OCI-LY7 (cell line): Measurements from ENCODE around the gene ATP2B3. TPM values are rescaled to one million over a fixed set of nuclear protein-coding genes. Genes with fewer than 3 reads are reported as not detected.

Experiments used
- BruUV-seq: library from RNA; stranded (reverse); fragments of 400-500 nt; replicated peaks from 2 replicates; lab custom pipeline; 2021; lab: Mats Ljungman, UMichigan
- CTCF ChIA-PET: fragments of 300-600 bp; sonication (Branson Sonifier 250); formaldehyde crosslinking; loops from one replicate; lab custom pipeline; 2022; ENCODE audit warnings: antibody characterized with exemption; ENCODE audit not compliant: unreplicated experiment; lab: Charles Lee
- POLR2A ChIA-PET: fragments of 300-600 bp; sonication (Branson Sonifier 250); formaldehyde crosslinking; loops from one replicate; lab custom pipeline; 2022; ENCODE audit warnings: antibody characterized with exemption; lab: Charles Lee
- DNase-seq: peaks from one replicate; pipeline ENCODE4 v3.0.0-alpha.2; 2015; ENCODE audit warnings: low spot score
- H2AFZ ChIP-seq: fragments of 200-600 bp; sonication (generic), shearing (Covaris generic); 2 replicates; pipeline ENCODE4 v1.6.1; 2014; ENCODE audit warnings: mild to moderate bottlenecking, antibody characterized with exemption, low read length, moderate library complexity
- H3K27ac ChIP-seq: fragments of 200-600 bp; sonication (generic); 2 replicates; pipeline ENCODE4 v1.5.1; 2014; ENCODE audit warnings: mixed run types, low read depth, mild to moderate bottlenecking, moderate library complexity, low read length, inconsistent platforms; ENCODE audit not compliant: poor library complexity, severe bottlenecking
- H3K36me3 ChIP-seq: fragments of 200-600 bp; sonication (generic); 2 replicates; pipeline ENCODE4 v1.6.1; 2014; ENCODE audit warnings: mild to moderate bottlenecking, antibody characterized with exemption, low read length, moderate library complexity, mixed read lengths; ENCODE audit not compliant: insufficient read depth
- H3K4me1 ChIP-seq: fragments of 200-600 bp; sonication (generic); 2 replicates; pipeline ENCODE4 v1.5.1; 2014; ENCODE audit warnings: mild to moderate bottlenecking, low read length; ENCODE audit not compliant: insufficient read depth, poor library complexity, severe bottlenecking
- H3K4me2 ChIP-seq: fragments of 200-600 bp; sonication (generic); 2 replicates; pipeline ENCODE4 v1.6.1; 2014; ENCODE audit warnings: mild to moderate bottlenecking, low read length
- H3K4me3 ChIP-seq: fragments of 200-600 bp; sonication (generic); 2 replicates; pipeline ENCODE4 v1.5.1; 2014; ENCODE audit warnings: mild to moderate bottlenecking, low read depth, low read length; ENCODE audit not compliant: poor library complexity, severe bottlenecking
- H3K79me2 ChIP-seq: fragments of 200-600 bp; sonication (generic); 2 replicates; pipeline ENCODE4 v1.6.1; 2016; ENCODE audit warnings: low read depth, mild to moderate bottlenecking, low read length, moderate library complexity, mixed read lengths; ENCODE audit not compliant: insufficient read depth
- H3K9me2 ChIP-seq: fragments of 200-600 bp; sonication (generic); 2 replicates; pipeline ENCODE4 v1.6.1; 2016; ENCODE audit warnings: mild to moderate bottlenecking, low read length, mixed read lengths; ENCODE audit not compliant: insufficient read depth
- H3K9me3 ChIP-seq: fragments of 200-600 bp; sonication (generic); 2 replicates; pipeline ENCODE4 v1.6.1; 2014; ENCODE audit warnings: mild to moderate bottlenecking, mixed run types, low read length, mixed read lengths
- H4K20me1 ChIP-seq: fragments of 200-600 bp; sonication (generic); 2 replicates; pipeline ENCODE4 v1.6.1; 2014; ENCODE audit warnings: mild to moderate bottlenecking, antibody characterized with exemption, low read length, moderate library complexity, mixed read lengths; ENCODE audit not compliant: insufficient read depth
- EZH2phosphoT487 ChIP-seq: fragments of 200-600 bp; sonication (generic); IDR thresholded peaks from 2 replicates; pipeline ENCODE4 v1.6.1; 2018; ENCODE audit warnings: low read depth, borderline replicate concordance, mild to moderate bottlenecking, mixed run types, antibody characterized with exemption, low read length, moderate library complexity, mixed read lengths
- intact Hi-C: fragments of 100-400 bp; cut with micrococcal nuclease; formaldehyde crosslinking; loops from one replicate; pipeline ENCODE4 v1.10.0; 2022; ENCODE audit not compliant: unreplicated experiment
- total RNA-seq, 2 experiments: library from RNA; depleted of rRNA in 1 of 2; stranded (reverse); fragments of >200 nt in 1 of 2; shearing (Covaris generic) in 1 of 2; gene quantifications; 2 replicates each; pipeline ENCODE4 v1.2.3, GENCODE V29; 2014 to 2022
- TF ChIP-seq, protein P1 (sequence below): fragments of 200-600 bp; sonication (generic); conservative IDR thresholded peaks from 2 replicates; pipeline ENCODE4 v1.5.1; 2014; ENCODE audit warnings: mild to moderate bottlenecking, antibody characterized with exemption, low read length, moderate library complexity, mixed read lengths

ATP2B3 gene
- total RNA-seq, 2 experiments from 2014 or later = not detected

DNA sequence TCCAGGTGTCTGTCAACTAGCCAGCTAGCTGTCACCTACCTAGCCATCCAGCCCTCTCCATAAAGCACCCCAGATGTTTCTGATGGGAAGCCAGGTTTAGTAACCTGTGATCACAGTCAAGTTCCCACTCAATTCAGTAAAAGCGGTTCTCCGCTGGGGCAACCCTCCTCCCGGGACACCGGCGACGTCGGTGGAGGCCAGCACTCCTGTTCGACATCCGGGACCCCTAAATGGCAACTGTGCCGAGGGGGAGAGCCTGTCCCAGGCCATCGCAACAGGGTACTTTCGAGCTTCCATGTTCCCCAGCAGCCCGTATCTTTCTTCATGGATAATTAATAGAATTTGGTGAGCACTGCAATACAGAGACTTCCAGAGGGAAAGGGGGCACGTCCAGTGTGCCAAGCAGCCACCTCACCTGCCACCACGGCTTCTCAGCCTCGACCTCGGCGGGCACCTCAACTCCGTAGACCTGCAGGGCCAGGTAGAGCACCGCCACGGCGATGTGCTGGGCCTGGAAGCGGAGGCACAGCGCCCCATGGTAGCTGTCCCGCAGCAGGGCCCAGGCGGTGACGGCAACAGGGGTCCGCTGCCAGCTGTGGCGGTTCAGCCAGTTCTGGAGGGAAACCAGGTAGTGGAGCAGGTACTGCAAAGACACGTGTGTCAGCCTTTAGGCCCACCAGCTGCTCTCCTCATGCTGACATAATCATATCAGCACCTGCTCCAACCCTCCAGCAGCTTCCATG is 74.8 kb downstream of the ATP2B3 start:
- Histone ChIP-seq H3K9me3 (no peaks in the 10 kb centered on the region), H3K36me3 (peaks cover 16% of the 10 kb centered on the region; the same call in 1 of the 2 replicates), H3K27ac (no peak overlapping the region), H3K4me2 (no peak overlapping the region), H3K9me2 (no peaks in the 10 kb centered on the region), H2AFZ (no peak overlapping the region), H3K4me3 (no peak overlapping the region), H4K20me1 (no peaks in the 10 kb centered on the region), H3K4me1 (peaks cover 23% of the 10 kb centered on the region), H3K79me2 (peaks cover under 1% of the 10 kb centered on the region; the same call in 1 of the 2 replicates)
- TF ChIP-seq, protein P1, sequence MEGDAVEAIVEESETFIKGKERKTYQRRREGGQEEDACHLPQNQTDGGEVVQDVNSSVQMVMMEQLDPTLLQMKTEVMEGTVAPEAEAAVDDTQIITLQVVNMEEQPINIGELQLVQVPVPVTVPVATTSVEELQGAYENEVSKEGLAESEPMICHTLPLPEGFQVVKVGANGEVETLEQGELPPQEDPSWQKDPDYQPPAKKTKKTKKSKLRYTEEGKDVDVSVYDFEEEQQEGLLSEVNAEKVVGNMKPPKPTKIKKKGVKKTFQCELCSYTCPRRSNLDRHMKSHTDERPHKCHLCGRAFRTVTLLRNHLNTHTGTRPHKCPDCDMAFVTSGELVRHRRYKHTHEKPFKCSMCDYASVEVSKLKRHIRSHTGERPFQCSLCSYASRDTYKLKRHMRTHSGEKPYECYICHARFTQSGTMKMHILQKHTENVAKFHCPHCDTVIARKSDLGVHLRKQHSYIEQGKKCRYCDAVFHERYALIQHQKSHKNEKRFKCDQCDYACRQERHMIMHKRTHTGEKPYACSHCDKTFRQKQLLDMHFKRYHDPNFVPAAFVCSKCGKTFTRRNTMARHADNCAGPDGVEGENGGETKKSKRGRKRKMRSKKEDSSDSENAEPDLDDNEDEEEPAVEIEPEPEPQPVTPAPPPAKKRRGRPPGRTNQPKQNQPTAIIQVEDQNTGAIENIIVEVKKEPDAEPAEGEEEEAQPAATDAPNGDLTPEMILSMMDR = no peak
- no peak for TF ChIP-seq EZH2phosphoT487
- intact Hi-C loops = no loop called here
- no TSS peak for BruUV-seq
- ChIA-PET POLR2A (interaction anchor here (0.6 kb wide), 1 partner anchor 21 kb away, joined by 3 read pairs; no protein-coding TSS in a partner anchor), CTCF (no interaction called here)
- no peak for DNase-seq

DNA sequence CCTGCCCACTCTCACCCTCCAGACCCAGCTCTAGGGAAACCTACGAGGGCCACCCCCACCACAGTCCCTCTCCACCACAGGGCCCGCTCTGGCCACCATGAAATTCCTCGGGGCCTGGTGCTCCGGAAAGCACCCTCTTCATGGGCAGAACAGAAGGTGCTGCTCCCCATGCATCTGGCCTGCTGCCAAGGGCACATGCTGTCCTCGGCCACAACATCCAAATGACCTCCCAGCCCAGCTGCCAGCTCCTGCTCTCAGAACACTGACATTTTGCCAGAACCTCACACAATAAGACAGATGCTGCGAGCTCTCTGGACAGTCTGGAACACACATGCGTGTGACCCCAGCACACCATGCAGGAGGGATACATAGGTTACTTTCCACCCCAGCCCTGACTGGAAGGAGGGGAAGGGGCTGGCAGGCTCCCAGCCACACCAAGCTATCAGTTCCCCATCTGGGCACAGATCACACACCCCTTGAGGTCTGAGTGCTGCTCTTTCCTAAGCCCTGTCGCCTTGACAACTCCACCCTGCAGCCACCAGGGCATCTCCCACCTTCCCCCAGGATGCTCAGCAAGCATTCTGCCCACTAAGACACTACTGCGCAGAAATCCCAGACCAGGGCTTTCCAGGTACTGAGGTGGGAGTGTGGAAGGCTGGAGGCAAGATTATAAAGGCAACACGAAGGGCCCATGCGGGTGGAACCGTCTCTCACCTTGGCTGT is 75.7 kb downstream of the ATP2B3 start:
- peaks cover 7% of the 10 kb centered on the region; the same call in 1 of the 2 replicates for H3K36me3 ChIP-seq
- no peak overlapping the region for H3K4me3 ChIP-seq

More for the DNA sequence above, 75.7 kb downstream of the ATP2B3 start:
- peaks cover 28% of the 10 kb centered on the region for H3K4me1 ChIP-seq
- H4K20me1 ChIP-seq = no peaks in the 10 kb centered on the region
- no peak overlapping the region for H3K4me2 ChIP-seq
- POLR2A ChIA-PET = interaction anchor here (0.6 kb wide), 1 partner anchor 22 kb away, joined by 3 read pairs; no protein-coding TSS in a partner anchor
- no peaks in the 10 kb centered on the region for H3K9me2 ChIP-seq
- no peak for TF ChIP-seq EZH2phosphoT487
- TF ChIP-seq, protein P1 = no peak
- H3K27ac ChIP-seq = no peak overlapping the region
- H3K79me2 ChIP-seq = peaks cover 9% of the 10 kb centered on the region; the same call in 1 of the 2 replicates
- no peak for DNase-seq
- intact Hi-C loops = no loop called here
- no peak overlapping the region for H2AFZ ChIP-seq
- no peaks in the 10 kb centered on the region for H3K9me3 ChIP-seq
- BruUV-seq = no TSS peak
- CTCF ChIA-PET = no interaction called here
